Daoy (cell line): ENCODE measurements around the gene DOCK9. TPM values are rescaled to one million over a fixed set of nuclear protein-coding genes. Genes with fewer than 3 reads are reported as not detected.

Source experiments
- DNase-seq: peaks from one replicate; pipeline ENCODE4 v3.0.0-alpha.2; 2015; ENCODE audit warnings: low read depth
- total RNA-seq: library from RNA; depleted of rRNA; stranded (reverse); fragments of >200 nt; shearing (Covaris generic); gene quantifications from 2 replicates; pipeline ENCODE4 v1.2.3, GENCODE V29; 2014

The DOCK9 gene
- total RNA-seq, 1 experiment from 2014 or later = 25.0 TPM

- DNase-seq = peak; percentile 68
These were observed 20.1 kb upstream of the DOCK9 start for GRCh38 chr13:98997738-98998641.

GRCh38 chr13:98997011-98997730, 19.3 kb upstream of the DOCK9 start:
- no peak for DNase-seq

DNA sequence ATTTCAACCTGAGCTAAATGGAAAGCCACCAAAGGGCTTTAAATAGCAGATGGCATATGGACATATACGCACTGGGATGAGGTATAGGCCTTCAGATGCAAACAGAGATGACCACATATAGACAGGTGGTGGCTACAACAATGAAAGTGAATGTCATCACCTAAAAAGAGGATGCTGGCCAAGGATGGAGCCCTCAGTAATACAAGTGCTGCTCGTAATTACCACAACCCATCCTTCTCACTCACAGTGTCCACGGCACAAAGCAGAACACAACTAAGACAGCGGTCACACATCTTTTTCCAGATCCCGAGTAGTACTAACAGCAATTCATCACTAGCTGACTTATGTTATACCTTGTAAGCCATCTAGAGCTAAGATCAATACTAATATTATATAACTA, 18.2 kb upstream of the DOCK9 start:
- no peak for DNase-seq

GRCh38 chr13:98994896-98995295, 17.0 kb upstream of the DOCK9 start:
- no peak for DNase-seq

DNA sequence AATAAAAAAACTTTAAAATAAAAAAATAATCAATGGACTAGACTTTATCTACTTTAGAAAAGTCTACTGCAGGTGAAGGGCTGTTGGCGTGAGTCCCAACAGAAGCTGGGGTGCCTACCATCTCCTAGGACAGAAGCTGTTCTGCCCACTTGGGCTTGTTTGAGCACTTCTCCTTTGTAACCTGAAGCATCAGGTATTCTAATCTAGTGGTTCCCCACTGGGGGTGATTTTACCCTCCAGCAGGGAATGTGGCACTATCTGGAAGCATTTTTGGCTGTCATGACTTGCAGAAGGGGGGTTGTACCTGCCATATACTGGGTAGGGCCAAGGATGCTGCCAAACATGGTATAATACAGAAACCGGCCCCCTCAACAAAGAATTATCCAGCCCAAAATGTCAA, 16.2 kb upstream of the DOCK9 start:
- no peak for DNase-seq

DNA sequence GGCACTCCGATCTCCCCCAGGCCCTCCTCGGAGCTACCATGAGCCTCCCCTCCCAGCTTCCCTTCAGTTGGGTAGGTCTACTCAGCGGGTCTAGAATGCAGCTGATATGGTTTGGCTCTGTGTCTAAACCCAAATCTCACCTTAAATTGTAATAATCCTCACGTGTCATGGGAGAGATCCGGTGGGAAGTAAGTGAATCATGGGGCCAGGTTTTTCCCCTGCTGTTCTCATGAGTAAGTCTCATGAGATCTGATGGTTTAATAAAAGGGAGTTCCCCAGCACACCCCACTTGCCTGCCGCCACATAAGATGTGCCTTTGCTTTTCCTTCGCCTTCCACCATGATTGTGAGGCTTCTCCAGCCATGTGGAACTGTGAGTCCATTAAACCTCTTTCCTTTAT, 14.5 kb upstream of the DOCK9 start:
- DNase-seq = peak; percentile 61

DNA sequence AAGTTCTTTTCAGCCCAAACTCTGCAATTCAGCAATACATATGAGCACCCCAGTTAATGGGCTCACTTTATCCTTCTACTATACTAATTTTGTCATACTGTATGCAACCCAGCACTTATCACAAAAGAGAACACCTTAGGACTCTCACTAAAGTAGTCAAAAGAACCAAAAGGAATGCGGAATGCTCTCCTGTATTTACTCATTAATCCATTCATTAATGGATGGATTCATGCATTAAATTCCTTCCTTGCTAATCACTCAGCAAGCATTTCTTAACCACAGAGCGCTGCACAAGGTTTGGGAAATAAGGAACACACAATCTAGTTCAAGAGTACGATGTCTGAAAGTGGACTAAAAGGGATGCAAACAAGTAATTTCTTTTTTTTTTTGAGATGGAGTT, 12.8 kb upstream of the DOCK9 start:
- DNase-seq = no peak

DNA sequence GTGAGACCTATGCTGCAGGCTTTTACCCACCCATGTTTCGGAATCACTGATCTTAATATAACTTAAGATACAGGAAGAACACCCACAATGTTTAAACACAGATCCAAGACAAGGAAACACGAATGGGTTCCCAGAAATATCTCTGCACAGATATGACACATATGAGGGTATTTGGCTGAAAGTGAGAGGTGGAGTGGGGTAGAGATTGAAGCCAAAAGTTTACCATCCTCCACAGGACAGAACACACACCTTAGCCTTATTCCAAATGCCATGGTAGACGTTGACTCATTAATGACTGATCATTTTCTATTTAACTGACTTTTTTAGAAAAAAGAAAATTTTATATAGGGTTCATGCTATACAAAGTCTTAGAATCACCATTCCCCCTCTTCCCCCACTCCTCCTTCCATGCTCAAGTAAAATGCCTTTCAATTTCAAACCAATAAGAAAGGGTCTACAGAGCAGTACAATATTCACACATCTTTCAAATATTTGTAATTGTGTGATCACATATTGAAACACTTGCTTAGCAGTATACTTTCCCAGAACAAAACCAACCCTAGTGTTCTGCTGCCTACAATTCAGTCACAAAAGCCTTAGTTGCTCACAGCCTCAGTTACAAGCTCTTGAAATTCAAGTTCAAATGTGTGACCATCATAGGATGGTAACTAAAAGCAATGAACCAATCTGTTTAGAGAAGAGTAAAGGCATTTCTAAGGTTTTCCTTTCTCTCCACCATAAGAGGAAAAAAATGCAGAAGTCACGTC, 11.8 kb upstream of the DOCK9 start:
- DNase-seq = no peak

DNA sequence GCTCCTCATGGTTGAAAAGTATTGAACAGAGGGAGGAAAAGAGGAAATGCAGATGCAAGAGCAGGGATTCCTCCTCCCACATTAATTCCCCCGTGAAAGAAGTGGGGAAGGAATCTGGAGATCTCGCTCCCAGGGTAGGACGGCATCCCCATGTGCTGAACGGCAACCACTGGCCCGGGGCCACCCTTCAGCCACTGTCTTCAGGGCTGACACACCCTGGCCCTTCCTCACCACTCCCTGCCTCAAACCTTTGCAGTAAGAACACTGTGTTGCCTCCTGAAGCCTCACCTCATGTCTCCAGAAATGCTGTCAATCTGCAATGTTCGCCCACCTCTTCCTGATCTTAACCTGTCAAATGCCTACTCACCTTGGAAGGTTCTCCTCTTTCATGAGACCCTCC, 10.9 kb upstream of the DOCK9 start:
- DNase-seq = no peak

DNA sequence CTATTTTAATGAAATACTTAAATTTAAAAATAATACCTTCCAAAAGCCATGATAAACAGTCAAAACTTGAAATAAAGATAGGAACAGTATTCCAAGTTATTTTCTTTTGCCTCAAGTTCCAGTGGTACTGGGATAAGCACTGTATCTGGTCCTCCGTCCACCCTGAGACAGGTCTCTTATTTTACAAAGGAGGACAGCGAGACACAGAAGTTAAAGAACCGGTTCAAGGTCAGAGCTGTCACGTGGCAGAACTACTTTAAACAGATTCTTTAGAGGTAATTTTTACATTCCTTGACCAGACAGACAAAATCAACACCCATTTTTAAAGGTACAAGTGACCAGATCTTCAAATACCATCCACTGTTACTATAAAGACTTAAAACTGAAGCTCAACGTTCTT, 10.4 kb upstream of the DOCK9 start:
- DNase-seq = no peak

DNA sequence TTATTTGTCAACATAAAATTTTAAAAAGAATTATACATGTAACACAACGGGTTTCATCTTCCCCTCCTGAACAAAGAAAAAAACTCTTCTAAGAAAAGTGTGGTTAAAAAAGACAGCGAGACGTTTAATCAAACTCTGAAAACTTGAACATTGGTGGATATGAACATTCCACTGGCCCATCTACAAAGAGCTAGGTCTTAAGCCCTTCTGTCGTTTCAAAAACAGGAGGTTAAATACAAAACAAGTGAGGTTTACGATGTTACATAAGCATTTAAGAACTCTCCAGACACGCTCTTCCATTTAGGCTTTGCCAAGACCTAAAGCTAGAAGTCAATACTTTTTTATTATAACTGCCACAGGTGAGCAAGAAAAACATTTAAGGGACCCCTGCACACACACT, 9.4 kb upstream of the DOCK9 start:
- DNase-seq = no peak

DNA sequence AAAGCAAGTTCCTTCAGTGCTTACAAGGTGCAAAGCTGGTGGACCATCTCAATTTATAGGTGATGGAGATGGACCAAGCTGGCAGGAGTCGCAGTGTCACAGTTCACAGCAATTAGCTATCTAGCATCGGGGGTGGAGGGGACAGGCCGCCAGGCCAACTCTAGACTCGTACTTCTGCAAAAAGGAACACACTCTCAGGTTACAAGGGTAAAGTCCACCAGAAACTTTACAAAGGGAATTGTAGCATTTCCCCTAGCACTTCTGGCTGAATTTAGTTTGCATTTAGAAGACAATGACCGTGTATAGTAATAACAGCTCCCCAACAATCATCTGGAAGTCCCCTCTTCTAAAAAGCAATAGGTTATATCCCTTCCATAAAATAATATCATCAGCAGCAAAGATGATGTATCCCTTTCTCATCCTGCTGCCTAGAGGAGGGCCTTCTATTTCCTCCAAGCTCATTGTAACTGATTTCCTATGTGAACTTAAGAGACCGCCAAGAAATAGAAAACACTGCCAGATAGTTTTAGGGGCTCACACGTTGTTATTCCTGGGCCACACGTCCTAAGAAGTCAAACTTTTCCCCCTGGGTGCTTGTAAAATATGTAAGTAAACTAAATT, 8.5 kb upstream of the DOCK9 start:
- DNase-seq = no peak

DNA sequence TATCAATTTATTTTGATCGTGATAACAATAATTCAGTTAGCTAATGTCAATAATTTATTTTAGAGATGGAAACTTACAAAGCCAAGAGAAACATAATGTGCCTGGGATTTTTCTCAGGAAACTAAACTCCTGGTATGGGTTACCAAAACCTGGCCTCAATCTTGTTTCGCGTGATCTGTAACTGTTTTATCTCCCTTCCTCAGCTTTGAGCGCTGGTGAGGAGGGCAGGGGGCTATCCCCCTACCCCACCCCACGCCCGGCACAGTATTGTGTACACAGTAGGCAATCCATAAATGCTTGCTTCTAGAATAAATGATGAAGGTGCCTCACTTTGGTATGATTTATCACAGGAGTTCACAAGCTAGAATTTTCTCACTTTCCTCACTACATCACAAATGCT, 7.7 kb upstream of the DOCK9 start:
- DNase-seq = no peak

GRCh38 chr13:98984983-98985382, 7.1 kb upstream of the DOCK9 start:
- no peak for DNase-seq

- DNase-seq = no peak
These were observed 6.3 kb upstream of the DOCK9 start for GRCh38 chr13:98984118-98984517.

- DNase-seq = no peak
These were observed 5.3 kb upstream of the DOCK9 start for GRCh38 chr13:98983182-98983581.

- DNase-seq = peak; percentile 56
These were observed 3.7 kb upstream of the DOCK9 start for GRCh38 chr13:98981369-98982080.

DNA sequence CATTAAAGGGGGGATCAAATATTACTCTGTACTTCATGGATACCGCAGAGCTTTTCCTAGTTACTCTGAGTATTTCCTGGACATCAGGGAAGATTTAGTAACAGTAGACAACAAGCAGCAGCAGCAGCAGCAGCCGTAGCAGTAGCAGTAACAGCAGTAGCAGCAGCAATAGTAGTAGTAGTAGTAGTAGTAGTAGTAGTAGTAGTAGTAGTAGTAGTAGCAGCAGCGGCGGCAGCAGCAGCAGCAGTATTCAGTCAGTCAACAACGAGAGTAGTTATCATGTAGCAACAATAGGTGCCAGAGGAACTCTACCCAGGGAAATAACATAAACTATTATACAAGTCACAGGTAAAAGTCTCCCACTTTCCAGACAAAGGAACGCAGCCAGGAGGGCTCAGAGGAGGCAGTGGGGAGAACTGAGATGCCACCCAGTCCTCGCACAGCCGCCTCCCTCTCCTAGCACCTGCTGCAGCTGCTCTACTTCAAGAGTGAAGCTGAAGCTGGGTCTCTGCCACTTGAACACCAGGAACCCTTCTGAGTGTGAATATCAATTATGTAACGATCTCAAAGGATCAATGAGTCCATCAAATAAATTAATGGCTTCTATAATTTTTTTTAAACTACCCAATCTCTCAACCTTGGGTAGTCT, 1.3 kb upstream of the DOCK9 start:
- no peak for DNase-seq

DNA sequence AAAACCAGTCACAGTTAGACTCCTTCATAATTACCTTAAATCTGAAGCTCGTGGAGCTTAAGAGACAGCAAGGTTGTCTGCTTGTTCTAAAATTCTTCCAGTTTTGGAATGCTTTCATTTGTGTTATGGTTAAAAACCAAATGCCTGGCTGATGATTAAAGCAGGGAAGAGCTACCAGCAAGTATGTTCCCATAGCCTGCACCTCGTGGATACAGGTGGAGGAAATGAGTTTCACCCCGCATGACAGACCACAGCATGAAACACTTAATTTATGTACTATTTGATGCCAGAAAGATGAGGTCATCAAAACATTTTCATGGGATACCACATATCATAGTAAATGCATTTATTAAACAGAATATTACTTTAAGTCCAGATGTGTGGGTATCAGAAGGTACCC, 416 bp upstream of the DOCK9 start:
- peak; percentile 85 for DNase-seq

DNA sequence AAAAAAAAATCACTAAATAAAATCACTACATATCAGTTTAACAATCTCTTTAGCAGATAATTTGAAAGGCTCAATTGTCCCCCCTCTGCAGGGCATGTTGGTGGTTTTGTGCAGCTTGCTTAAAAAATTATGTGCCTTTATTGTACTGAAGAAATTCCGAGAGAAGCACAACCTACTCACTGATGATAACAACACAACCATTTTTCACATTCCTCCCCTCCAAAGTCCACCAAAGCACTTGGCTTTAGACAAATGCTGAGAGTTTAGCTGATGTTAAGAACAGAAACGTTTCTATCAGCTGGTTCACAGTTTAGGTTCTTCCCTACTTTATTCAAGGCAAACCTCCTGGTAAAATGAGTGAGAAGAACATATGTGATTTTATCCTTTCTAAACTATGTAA, 923 bp downstream of the DOCK9 start:
- DNase-seq = no peak

DNA sequence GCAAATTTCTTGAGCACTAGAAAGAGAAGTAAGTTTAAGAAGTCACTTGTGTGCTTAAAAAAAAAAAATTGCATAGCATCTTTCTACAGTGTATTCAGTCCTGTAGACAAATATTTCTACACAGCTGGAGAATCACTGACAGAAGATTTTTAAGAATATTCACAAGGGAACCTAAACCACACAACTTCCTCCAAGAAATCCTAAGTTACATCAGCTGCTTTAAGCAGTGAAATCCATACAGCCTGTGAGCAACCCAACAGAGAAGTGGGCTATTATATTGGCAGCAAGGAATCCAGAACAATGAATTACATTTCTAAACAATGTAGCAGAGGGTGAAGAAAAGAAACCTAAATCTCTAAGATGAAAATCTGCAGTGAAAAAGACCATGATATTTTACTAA, 1.5 kb downstream of the DOCK9 start:
- DNase-seq = no peak
